Mammary epithelial cell (primary cell): ENCODE data around the gene CASP10.

Experiments used
- EZH2 ChIP-seq: IDR thresholded peaks from 2 replicates; pipeline ENCODE4 v1.6.1; 2012; ENCODE audit warnings: low read length, inconsistent platforms, borderline replicate concordance
- TF ChIP-seq, protein P1 (sequence below), 2 donors: IDR thresholded peaks in 1 of 2; conservative IDR thresholded peaks in 1 of 2; 2 replicates each; pipeline ENCODE4 v1.5.1; 2011 to 2012; ENCODE audit warnings: inconsistent platforms in 2 of 2, low read length in 2 of 2, mild to moderate bottlenecking in 2 of 2, control low read depth in 1 of 2, low read depth in 1 of 2; ENCODE audit not compliant: insufficient read depth in 1 of 2; ENCODE audit errors: extremely low read depth in 1 of 2

GRCh38 chr2:201203916-201204654 lies 21.1 kb downstream of the CASP10 start:
- TF ChIP-seq, protein P1, sequence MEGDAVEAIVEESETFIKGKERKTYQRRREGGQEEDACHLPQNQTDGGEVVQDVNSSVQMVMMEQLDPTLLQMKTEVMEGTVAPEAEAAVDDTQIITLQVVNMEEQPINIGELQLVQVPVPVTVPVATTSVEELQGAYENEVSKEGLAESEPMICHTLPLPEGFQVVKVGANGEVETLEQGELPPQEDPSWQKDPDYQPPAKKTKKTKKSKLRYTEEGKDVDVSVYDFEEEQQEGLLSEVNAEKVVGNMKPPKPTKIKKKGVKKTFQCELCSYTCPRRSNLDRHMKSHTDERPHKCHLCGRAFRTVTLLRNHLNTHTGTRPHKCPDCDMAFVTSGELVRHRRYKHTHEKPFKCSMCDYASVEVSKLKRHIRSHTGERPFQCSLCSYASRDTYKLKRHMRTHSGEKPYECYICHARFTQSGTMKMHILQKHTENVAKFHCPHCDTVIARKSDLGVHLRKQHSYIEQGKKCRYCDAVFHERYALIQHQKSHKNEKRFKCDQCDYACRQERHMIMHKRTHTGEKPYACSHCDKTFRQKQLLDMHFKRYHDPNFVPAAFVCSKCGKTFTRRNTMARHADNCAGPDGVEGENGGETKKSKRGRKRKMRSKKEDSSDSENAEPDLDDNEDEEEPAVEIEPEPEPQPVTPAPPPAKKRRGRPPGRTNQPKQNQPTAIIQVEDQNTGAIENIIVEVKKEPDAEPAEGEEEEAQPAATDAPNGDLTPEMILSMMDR (conservative IDR thresholded peaks at IDR 0.05 in 1 of 2, IDR thresholded peaks at IDR 0.05 in 1 of 2; ENCODE audit: extremely low read depth in 1 of 2, insufficient read depth in 1 of 2, low read depth in 1 of 2, low read length in 2 of 2) = no peak
- TF ChIP-seq EZH2 = no peak
